Lower leg skin (tissue), 3 donors: ENCODE results near the gene MYBPC1.
"Not testable (repeated sequence)": the region's sequence is repeated elsewhere in the genome, so short reads cannot be mapped to it uniquely, and the experiment has no call there.

Source experiments
- CTCF ChIP-seq, 3 donors: fragments of 450-650 bp; IDR thresholded peaks; one replicate each; pipeline ENCODE4 v1.5.1; 2016; ENCODE audit warnings: antibody characterized with exemption in 3 of 3, mild to moderate bottlenecking in 3 of 3, moderate library complexity in 2 of 3
- POLR2A ChIP-seq, 2 donors: fragments of 450-650 bp; IDR thresholded peaks; one replicate each; pipeline ENCODE4 v1.6.1; 2016 to 2017; ENCODE audit warnings: antibody characterized with exemption in 2 of 2, mild to moderate bottlenecking in 1 of 2, moderate library complexity in 1 of 2

GRCh38 chr12:101676497-101676896, 81.7 kb downstream of the MYBPC1 start:
- TF ChIP-seq CTCF, POLR2A (IDR thresholded peaks at IDR 0.05): not testable (repeated sequence)
